ENCODE measurements around the gene CFTR. TPM values are rescaled to one million over a fixed set of nuclear protein-coding genes. Genes with fewer than 3 reads are reported as not detected.

Gene CFTR
- total and polyA plus RNA-seq, 9 of the 15 experiments (the other 6 are each of a cell fraction or from before 2014, with no cell fraction given) = 0.20 TPM; not detected in 8

- TF ChIP-seq TAF1 (IDR thresholded peaks at IDR 0.05; ENCODE audit: control insufficient read depth, extremely low read depth, insufficient read depth, low read length, severe bottlenecking) (no peak), SIX5 (IDR thresholded peaks at IDR 0.05; ENCODE audit: borderline replicate concordance in 1 of 2, insufficient read depth in 1 of 2, low read depth in 1 of 2, low read length in 2 of 2) (no peak), ZBTB8A (IDR thresholded peaks at IDR 0.05; ENCODE audit: partially characterized antibody) (no peak), CBFA2T3 (IDR thresholded peaks at IDR 0.05) (no peak)
Observed at GRCh38 chr7:117645481-117646165, 165.8 kb downstream of the CFTR start (continued).

- no TSS peak for BruUV-seq (replicated peaks)
- FAIRE-seq = no peak
- intact Hi-C loops (cut with micrococcal nuclease) (no loop called here), in situ Hi-C loops (cut with MboI) (no loop called here)
- TF ChIP-seq RBM25 (IDR thresholded peaks at IDR 0.05; ENCODE audit: low read depth, low read length, severe bottlenecking) = no peak
- TF ChIP-seq, protein P1, sequence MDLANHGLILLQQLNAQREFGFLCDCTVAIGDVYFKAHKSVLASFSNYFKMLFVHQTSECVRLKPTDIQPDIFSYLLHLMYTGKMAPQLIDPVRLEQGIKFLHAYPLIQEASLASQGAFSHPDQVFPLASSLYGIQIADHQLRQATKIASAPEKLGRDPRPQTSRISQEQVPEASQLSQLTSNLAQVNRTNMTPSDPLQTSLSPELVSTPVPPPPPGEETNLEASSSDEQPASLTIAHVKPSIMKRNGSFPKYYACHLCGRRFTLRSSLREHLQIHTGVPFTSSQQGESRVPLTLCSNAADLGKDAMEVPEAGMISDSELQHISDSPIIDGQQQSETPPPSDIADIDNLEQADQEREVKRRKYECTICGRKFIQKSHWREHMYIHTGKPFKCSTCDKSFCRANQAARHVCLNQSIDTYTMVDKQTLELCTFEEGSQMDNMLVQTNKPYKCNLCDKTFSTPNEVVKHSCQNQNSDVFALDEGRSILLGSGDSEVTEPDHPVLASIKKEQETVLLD (IDR thresholded peaks at IDR 0.05) = no peak
- POLR2A ChIA-PET = no interaction called here
- Histone ChIP-seq H2AFZ (ENCODE audit: low read depth, low read length) (no peak overlapping the region), H3K4me1 (replicated peaks in 1 of 2; ENCODE audit: control insufficient read depth in 2 of 2, insufficient read depth in 2 of 2, low read length in 2 of 2) (no peaks in the 10 kb centered on the region), H3K9ac (ENCODE audit: insufficient read depth in 1 of 2, low read depth in 2 of 2, low read length in 2 of 2) (no peak overlapping the region), H3K27me3 (ENCODE audit: control insufficient read depth in 2 of 2, insufficient read depth in 2 of 2, low read length in 2 of 2) (no peaks in the 10 kb centered on the region), H3K9me3 (replicated peaks; ENCODE audit: control insufficient read depth, insufficient read depth, low read depth, low read length) (no peaks in the 10 kb centered on the region), H3K4me2 (ENCODE audit: insufficient read depth, low read length) (no peak overlapping the region), H3K79me2 (ENCODE audit: control insufficient read depth, insufficient read depth, low read length) (no peaks in the 10 kb centered on the region), H3K9me1 (ENCODE audit: control insufficient read depth, insufficient read depth, low read length) (no peaks in the 10 kb centered on the region), H4K20me1 (replicated peaks; ENCODE audit: control insufficient read depth, insufficient read depth, low read length) (no peaks in the 10 kb centered on the region), H3K36me3 (ENCODE audit: control insufficient read depth, insufficient read depth, low read length) (no peaks in the 10 kb centered on the region), H3K4me3 (no peak overlapping the region), H3K27ac (ENCODE audit: extremely low read depth, low read depth, low read length) (no peak overlapping the region)
- no peak for DNase-seq (ENCODE audit: extremely low read depth in 1 of 4, low spot score in 3 of 4)
- no peak for ATAC-seq
- CTCF ChIA-PET (ENCODE audit: low intra/inter-chr PET ratio) = no interaction called here
- WGBS (ENCODE audit: insufficient coverage, low coverage, missing lambda C conversion rate) = 2% methylated on average over 5 of the region's 5 CpGs
Observed at GRCh38 chr7:117648203-117648866, 168.5 kb downstream of the CFTR start.
